KBM-7 (cell line): ENCODE results near the gene ALX3.
A peak's percentile ranks its signal among the peaks of the same experiment; 100 is the strongest.

Experiments
- DNase-seq: peaks from one replicate; pipeline ENCODE4 v3.0.0-alpha.2; 2015
- in situ Hi-C: fragments of 300-500 bp; cut with MboI; formaldehyde crosslinking; loops from 2 replicates; pipeline ENCODE4 v1.14.3; 2020; ENCODE audit warnings: low sequenced_read_pairs, low pct_unique_long_range_greater_than_20kb, mixed read lengths

Gene ALX3

GRCh38 chr1:110070671-110071242 lies at the start of gene ALX3:
ALX3 (minus strand) TSS chr1:110070672; CDS start chr1:110070612, 60 bp downstream.
- DNase-seq, result no peak
- in situ Hi-C loops, result no loop called here

- in situ Hi-C loops, result no loop called here
- no peak for DNase-seq
Observed at GRCh38 chr1:110119843-110120242, 49.4 kb upstream of the ALX3 start.

DNA sequence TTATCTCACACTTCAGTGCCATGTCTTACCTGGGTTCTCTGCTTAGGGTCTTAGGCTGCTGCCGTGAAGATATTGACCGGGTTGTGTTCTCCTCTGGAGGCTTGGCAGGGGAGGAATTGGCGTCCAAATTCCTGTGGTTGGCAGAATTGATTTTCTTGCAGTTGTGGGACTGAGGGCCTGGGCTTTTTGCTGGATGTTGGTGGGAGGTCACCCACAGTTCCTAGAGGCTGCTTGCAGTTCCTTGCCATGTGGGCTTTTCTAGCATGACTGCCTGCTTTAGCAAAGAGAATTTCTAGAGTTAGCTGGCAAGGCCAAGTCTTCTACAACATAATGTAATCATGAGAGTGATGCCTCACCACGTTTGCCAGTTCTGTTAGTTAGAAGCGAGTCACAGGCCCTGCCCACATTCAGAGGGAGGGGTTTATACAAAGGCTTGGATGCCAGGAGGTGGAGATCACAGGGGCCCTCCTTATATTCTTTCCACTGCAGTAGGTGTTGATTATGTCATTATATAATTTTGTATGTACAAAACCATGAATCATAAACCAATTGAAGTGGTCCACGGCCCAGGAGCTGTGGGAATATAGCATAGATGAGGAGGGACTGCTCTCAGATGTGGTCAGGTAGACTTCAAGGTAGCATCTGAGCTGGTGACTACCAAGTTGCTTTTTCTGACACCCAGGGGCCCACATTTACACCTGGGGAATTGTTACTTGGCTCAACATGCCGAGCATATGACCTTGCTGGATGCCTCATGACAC lies 48.3 kb upstream of the ALX3 start:
- in situ Hi-C loops, result no loop called here
- no peak for DNase-seq

- DNase-seq, result no peak
- in situ Hi-C loops, result no loop called here
Observed at GRCh38 chr1:110114784-110115183, 44.3 kb upstream of the ALX3 start.

GRCh38 chr1:110114173-110114572 lies 43.7 kb upstream of the ALX3 start:
- in situ Hi-C loops, result no loop called here
- DNase-seq, result no peak

DNA sequence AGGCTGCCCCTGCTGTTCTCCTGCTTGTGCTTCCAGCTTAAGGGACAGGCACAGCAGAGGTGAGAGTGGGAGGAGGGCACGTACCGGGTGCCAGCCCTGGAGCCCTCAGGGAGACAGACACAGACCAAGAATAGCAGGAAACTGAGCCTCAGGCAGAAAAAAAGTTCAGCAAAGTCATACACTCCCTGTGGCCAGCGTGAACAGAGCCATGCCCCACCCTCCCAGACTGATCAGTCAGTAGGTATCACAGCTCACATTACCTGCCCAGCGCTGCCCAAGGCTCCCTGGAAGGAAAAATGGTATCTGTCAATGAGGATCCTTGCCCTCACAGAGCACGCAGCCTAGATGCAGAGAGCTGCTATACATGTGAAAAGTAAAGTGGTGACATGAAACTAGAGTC lies 43.1 kb upstream of the ALX3 start:
- DNase-seq, result no peak
- in situ Hi-C loops, result no loop called here

GRCh38 chr1:110112656-110113055 lies 42.2 kb upstream of the ALX3 start:
- in situ Hi-C loops, result no loop called here
- DNase-seq, result no peak

DNA sequence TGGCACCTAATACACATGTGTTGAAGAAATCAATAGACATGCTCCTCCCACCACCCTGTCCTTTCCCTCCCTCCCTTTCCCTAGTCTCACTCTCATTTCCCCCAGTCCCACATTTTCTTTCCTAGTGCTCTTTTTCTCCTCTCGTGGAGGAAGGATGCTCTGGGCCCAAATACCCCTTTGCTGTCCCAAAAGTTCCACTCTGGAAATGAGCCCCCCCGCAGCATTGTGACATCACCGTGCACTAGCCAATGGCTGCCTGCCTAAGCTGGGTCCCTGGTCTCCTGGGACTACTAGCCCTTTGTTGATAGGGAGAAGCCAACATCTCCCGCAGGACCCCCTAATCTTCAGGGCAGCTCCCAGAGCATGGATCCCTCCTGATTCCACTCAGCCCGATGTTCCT lies 41.7 kb upstream of the ALX3 start, which contains the start of gene UBL4B:
TSS of gene UBL4B (plus strand) at position 301 of the 400 bp plus-strand sequence. CDS start at position 393, 92 bp downstream.
- in situ Hi-C loops, result no loop called here
- no peak for DNase-seq

- in situ Hi-C loops, result no loop called here
- no peak for DNase-seq
Observed at GRCh38 chr1:110111081-110111480, 40.6 kb upstream of the ALX3 start.

- no peak for DNase-seq
- in situ Hi-C loops, result no loop called here
Observed at GRCh38 chr1:110107867-110108469, 37.5 kb upstream of the ALX3 start.

DNA sequence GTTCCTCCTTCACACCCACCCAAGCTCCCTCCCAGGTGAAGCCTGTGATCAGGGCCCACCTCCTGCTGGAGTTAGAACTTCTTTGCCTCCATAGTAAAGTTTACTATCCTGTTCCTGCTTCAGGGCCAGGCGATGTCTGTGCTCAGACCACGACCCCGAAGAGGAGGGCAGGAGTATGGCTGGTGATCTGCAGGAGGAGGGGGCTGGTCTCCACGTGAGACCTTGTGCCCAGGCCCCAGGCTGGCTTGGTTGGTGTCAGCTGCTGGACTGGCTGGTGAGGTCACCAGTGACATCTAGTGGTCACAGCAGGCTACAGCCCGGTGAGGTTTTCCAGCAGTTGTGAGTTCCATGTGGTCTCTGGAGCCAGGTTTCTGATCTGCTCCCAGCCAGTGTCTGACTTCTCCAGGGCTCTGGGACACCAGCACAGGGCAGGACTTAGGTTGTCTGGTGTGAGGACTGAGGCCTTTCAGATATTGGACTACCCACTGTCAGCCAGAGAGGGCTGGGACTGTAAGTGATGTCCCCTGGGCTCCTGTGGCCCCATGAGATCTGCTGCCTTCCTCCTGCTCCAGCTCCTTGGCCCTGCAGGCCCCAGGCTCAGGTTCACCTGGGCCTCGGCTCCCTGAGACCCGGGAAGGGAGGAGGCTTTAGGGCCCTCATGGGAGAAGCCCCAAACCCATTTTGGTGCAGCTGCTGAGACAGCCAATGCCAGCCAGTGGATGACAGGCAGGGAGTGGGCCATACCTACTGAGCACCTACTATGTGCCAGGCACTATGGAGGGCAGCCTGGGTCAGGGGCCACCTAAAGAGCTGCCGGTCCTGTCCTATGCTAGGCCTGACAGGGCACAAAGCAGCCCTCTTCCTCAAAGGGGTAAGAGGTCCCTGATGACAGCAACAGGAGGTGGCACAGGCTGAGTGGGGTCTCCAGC lies 35.8 kb upstream of the ALX3 start:
- DNase-seq, result peak; percentile 81
- in situ Hi-C loops, result no loop called here

- in situ Hi-C loops, result no loop called here
- no peak for DNase-seq
Observed at GRCh38 chr1:110102081-110102480, 31.6 kb upstream of the ALX3 start.

DNA sequence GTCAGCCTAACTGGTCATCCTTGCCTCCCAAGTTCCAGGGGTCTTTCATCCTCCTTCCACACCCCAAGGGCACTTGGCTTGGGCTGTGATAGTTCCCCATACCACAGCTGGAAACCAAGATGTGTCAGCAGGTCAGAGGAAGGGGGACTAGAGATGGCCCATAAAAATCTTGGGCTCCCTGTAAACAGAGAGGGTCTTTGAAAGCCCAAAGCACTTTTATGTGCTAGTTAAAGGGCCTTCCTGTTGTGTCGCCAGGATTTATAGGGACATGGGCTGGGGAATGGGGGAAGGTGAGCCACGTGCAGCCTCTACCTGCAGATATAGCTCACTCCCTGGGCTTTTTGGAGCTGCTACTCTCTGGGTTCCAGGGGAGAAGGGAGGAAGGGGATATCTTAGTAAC lies 29.9 kb upstream of the ALX3 start:
- DNase-seq, result no peak
- in situ Hi-C loops, result no loop called here

- in situ Hi-C loops, result no loop called here
- no peak for DNase-seq
Observed at GRCh38 chr1:110098222-110099026, 28.0 kb upstream of the ALX3 start.

- no peak for DNase-seq
- in situ Hi-C loops, result no loop called here
Observed at GRCh38 chr1:110097507-110098221, 27.2 kb upstream of the ALX3 start.

DNA sequence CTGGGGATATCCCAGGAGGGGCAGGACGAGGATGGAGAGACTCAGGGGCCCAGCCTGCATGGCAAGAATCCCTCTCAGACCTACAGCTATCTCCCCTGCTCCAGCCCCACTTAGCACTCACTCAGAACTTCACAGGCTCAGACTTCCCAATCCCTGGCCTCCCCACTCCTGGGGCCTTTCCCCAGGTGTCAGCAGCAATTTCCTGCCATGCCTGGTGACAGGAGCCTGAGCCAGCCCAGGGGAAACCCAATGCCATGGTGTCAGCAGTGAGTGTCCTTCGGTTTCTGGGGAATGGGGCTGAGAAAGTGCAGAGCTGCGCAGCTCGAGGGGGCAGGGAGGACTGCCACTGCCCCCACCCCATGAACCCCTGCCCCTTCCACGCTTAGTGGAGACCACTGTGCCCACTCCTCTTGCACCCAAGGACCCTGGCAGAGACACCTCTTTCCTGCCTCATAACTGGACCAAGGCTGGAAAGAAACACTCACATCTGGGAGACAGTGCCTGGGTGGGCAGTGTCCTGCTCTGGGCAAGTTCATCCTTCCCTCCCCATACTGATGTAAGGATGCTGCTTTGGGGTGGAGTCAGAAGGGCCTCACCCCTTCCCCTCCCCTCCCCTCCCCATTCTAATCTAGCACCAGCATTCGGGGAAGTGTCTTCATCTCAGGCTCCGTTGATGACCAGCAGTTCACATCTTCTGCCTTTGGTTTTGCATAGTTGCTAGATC lies 24.6 kb upstream of the ALX3 start:
- in situ Hi-C loops, result no loop called here
- no peak for DNase-seq

DNA sequence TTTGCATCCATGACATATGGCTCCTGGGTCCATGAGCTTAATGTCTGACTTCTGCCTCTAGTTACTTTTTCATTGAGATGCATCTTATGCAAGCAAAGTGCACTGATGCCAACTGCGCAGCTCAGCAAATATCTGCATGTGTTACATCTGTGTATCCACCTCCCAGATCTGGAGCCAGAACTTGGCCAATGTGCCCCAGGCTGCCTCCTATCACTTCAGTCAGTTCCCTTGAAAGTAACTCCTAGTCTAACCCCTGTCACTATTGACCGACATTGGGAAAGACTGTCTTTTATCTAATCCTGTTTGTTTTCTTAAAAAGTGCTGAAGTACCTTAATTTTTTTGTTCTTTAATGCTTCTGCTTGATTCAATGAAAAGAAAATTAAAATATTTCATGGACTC lies 22.5 kb upstream of the ALX3 start:
- no peak for DNase-seq
- in situ Hi-C loops, result no loop called here

DNA sequence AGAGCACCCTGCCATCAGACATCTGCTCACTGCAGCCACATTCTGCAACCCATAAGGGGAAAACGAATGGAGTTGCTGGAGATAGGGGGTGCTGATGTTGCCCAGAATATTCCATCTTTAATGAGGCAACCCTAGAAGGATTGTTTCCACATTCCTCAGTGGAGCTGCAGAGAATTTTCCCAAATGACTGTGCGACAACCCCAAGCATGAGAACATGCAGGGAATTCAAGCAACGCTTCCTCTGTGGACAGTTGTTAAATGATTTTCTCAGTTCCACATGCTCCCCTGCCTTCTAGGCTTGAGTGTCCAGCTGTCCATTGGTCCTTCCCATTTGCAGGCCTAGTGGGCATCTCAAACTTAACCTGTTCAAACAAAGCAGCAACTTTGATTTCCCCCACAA lies 21.3 kb upstream of the ALX3 start:
- in situ Hi-C loops, result no loop called here
- no peak for DNase-seq
